Stimulated activated CD4-positive, alpha-beta T cell treated with anti-CD3 and anti-CD28 coated beads, Interleukin-2, amount 100 ng/mL, for 4 hours (primary cell): ENCODE results near the gene SRRT.
"Not testable (repeated sequence)": the region's sequence is repeated elsewhere in the genome, so short reads cannot be mapped to it uniquely, and the experiment has no call there.

ENCODE experiments used
- DNase-seq: peaks from one replicate; pipeline ENCODE4 v3.0.0-alpha.2; 2020; ENCODE audit warnings: low read depth

SRRT gene

GRCh38 chr7:100874577-100875355 is at the start of gene SRRT:
Gene SRRT (plus strand): TSS chr7:100875103. CDS start chr7:100875591, 488 bp downstream.
- DNase-seq, result peak; percentile 98

DNA sequence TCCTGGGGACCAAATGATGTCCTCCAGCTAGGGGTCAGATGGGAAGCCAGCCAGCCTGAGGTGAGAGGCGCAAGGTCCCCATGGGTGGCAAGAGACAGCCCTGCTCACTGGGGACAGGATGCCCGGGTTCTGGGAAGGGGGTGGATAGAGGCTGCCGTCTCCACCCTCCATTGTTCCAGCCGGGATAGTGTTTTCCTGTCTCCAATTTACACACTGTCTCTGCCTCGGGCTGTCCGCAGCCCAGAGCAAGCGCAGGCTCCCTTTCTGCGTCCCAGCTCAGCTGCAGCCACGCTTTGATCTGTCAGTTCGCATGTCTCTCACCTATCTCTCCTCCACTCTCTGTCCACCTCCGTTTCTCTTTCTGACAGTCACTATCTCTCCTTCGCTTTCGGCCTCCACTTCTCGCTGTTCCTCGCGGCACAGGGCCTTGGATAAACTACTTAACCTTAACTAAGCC is 49.7 kb upstream of the SRRT start:
- DNase-seq, result no peak

GRCh38 chr7:100825751-100826513 is 49.0 kb upstream of the SRRT start:
- DNase-seq, result no peak

- no peak for DNase-seq
Measured at GRCh38 chr7:100826514-100827329, 48.2 kb upstream of the SRRT start.

DNA sequence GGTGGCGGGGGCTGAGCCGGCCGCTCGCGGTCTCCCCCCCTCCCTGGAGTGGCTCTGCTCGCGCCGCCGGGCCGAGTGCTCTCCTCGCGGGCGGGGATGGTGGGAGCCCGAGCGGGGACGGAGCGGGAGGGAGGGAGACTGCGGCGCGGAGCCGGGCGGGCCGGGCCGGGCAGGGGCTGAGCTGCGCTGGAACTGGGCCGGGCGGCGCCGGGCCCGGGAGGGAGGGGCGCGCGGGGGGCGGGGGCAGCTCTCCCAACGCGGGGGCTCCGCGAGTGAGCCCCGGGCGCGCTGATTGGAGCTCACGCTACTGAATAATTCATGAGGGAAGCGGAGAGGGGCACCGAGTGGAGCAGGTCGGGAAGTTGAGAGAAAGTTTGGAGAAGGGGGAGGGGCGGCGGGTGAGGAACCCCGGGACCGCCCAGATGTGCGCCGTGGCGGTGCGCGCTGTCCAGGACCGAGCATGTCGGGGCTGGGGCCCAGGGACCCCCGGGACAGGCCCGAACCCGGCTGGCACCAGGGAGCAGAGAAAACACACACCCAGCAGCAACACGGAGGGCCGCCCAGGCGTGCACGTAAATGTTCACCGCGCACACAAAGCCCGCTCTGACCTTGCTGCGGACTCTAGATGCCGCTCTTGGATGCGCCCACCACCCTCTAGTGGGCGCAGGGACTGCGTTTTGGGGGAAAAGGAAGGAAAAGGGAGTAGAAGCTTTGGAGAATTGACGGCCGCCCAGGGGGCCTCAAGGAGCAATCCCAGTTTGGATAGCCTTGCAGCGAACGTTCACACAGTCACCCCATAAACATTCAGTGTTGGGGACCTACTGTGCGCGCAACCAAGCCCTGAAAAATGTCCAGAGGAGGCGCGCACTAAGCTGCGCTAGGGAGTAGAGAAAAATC is 47.3 kb upstream of the SRRT start, which contains the start of gene EPHB4:
Gene EPHB4 (minus strand): TSS at position 194 of the 897 bp plus-strand sequence. CDS start 493 bp downstream, outside the sequence.
- DNase-seq, result no peak

DNA sequence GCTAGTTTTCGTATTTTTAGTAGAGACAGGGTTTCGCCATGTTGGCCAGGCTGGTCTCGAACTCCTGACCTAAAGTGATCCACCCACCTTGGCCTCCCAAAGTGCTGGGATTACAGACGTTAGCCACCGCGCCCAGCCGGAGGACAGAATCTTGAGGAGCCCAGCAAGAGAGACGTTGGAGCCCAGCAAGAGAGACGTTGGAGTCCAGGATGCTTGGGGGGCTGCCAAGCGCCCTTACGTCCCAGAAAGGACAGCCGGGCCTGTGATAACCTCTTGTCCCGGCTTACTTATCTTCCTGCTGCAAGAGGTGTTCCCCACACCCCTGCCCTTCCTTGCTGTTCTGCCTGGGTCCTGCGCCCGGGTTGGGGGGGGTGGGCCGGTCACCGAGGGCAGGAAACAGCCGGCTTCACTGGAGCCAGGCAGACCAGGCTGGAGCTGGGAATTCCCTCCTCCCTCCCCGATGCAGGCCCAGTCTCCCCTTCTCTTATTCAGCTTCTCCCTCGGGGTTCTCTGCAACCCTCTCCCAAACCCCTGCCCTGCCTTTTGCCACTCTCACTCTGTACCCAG is 45.7 kb upstream of the SRRT start:
- DNase-seq, result no peak

DNA sequence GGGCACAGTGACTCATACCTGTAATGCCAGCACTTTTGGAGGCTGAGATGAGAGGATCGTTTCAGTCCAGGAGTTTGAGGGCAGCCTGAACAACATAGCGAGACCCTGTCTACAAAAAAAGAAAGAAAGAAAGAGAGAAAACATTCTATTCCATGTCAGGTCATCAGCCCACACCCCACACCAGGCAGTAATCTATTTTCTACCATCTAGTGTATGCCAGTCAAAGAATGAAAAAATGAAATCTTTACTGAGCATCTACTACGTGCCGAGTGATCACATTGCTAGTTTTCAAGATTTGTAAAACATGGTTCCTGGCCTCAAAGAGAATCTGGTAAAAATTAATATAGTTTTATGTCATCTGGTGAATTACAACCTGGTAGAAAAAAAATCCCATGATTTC is 44.5 kb upstream of the SRRT start:
- no peak for DNase-seq

DNA sequence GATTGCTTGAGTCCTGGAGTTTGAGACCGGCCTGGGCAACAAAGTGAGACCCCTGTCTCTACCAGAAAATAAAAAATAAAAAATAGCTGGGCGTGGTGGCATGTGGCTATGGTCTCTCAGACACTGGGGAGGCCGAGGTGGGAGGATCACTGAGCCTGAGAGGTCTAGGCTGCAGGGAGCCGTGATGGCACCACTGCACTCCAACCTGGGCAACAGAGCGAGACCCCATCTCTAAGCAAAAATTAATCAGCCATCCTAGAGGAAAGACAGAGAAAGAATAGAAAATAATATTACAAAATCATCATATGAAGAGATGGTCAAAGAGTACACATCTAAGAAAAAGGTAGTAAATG is 42.6 kb upstream of the SRRT start:
- DNase-seq, result no peak

- DNase-seq, result no peak
Measured at GRCh38 chr7:100835903-100836811, 38.7 kb upstream of the SRRT start.

- DNase-seq, result no peak
Measured at GRCh38 chr7:100836812-100837098, 38.1 kb upstream of the SRRT start.

DNA sequence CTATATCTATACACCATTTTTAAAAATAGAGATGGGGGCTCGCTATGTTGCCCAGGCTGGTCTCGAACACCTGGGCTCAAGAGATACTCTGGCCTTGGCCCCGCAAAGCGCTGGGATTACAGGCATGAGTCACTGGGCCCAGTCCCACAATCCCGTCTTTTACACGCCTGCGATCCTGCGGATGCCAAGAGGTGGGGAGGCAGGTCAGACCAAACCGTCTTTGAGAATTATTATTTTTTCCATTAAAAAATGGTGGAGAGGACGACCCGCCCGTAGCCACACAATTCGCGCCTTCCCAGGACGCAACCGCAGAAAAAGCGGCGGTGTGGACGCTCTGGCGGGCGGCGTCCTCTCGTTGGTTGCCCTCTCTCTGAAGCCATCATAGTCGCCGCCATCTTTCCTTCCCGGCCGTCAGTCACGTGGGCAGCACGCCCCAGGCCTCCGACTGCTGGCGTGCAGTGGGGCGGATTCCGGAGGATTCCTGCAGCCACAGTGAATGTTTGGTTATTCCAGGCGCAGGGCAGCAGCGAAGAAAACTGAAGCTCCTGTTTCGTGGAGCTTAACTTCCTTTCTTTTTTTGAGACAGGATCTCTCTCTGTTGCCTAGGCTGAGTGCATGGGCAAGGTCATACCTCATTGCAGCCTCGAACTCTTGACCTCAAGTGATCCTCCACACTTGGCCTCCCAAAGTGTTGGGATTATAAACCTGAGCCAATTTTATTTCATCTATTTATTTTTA is 37.6 kb upstream of the SRRT start:
- DNase-seq, result peak; percentile 70

- DNase-seq, result no peak
Measured at GRCh38 chr7:100839361-100839760, 35.5 kb upstream of the SRRT start.

DNA sequence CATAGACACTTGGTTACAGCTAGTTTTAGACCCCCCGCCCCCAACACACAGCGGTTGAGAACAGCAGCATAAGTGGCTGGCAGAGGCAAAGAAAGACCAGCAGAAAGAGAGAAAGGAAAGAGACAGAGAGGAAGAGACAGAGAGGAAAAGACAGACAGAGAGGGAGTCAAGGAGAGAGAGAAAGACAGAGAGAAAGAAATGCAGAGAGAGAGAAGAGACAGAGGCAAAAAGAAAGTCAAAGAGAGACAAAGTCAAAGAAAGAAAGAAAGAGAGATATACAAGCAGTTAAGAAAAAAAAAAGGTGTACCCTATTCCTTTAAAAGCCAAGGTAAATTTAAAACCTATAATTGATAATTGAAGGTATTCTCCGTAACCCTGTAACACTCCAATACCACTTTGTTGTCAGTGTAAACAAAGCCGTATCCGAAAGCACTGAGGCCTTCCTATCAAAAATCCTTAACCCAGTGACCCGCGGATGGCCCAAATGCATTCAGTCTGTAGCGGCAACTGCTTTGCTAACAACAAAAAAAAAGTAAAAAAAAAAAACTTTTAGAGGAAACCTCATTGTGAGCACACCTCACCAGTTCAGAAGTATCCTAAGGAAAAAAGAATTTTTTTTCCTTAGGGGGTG is 34.3 kb upstream of the SRRT start:
- DNase-seq, result no peak

GRCh38 chr7:100847360-100847759 is 27.5 kb upstream of the SRRT start:
- DNase-seq, result no peak

GRCh38 chr7:100852048-100852872 is 22.6 kb upstream of the SRRT start, which contains the start of gene SLC12A9:
Gene SLC12A9 (plus strand): TSS chr7:100852713. CDS start chr7:100854198, 1,485 bp downstream.
- peak; percentile 77 for DNase-seq

DNA sequence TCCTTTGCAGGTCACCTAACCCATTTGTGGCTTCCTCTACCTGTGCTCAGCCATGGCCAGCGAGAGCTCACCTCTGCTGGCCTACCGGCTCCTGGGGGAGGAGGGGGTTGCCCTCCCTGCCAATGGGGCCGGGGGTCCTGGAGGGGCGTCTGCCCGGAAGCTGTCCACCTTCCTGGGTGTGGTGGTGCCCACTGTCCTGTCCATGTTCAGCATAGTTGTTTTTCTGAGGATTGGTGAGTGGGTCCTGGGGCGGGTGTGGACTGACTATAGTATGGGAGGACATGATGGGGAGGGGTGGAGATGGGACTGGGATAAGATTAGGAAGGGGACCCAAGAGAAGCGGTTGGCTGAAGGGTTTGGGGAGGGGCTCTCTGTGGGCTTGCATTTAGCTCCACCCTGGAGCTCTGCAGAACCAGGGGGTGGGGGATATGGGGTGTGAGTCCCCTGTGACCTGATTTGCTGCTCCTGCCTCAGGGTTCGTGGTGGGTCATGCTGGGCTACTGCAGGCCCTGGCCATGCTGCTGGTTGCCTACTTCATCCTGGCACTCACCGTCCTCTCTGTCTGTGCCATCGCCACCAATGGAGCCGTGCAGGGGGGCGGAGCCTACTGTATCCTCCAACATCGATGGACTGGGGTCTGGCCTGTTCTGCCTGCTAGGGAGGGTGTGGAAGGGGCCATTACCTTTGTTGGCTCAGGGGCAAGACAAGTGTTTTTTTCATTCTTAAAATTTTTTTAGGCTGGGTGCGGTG is 20.6 kb upstream of the SRRT start:
- no peak for DNase-seq

- not testable (repeated sequence) for DNase-seq
Measured at GRCh38 chr7:100854899-100855298, 20.0 kb upstream of the SRRT start.
